NCI-H1105 (cell line): ENCODE measurements around the gene TOGARAM1.
"Not testable (repeated sequence)": the region's sequence is repeated elsewhere in the genome, so short reads cannot be mapped to it uniquely, and the experiment has no call there.

Experiments
- DNase-seq: peaks from one replicate; lab custom pipeline; 2025; lab: John Stamatoyannopoulos, UW

The TOGARAM1 gene

DNA sequence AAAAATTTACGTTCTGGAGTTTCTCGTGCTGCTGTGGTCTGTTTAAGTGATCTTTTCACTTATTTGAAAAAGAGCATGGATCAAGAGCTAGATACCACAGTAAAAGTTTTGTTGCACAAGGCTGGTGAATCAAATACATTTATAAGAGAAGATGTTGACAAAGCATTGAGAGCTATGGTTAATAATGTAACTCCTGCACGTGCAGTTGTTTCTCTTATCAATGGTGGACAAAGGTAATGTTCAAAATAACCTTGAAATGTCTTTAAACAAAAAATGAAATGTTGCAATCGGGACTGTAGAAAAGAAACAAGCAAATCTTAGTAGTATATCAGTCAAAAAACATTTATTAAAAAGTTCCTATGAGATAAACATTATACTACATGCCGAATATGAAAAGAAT lies 82.6 kb downstream of the TOGARAM1 start:
- no peak for DNase-seq

DNA sequence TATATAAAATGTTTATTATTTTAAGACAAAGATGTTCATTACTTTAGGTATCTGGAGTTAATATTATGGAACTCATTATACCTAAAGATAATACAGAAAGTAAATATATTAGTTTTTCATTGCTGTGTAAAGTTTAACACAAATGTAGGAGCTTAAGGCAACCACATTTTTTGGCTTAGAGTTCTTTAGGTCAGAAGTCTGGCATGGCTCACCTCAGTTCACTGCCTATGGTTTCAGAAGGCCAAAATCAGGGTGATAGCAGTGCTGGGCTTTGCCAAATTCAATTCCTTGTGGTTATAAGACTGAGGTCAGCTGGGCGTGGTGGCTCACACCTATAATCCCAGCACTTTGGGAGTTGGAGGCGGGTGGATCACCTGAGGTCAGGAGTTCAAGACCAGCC lies 86.4 kb downstream of the TOGARAM1 start:
- DNase-seq = no peak

DNA sequence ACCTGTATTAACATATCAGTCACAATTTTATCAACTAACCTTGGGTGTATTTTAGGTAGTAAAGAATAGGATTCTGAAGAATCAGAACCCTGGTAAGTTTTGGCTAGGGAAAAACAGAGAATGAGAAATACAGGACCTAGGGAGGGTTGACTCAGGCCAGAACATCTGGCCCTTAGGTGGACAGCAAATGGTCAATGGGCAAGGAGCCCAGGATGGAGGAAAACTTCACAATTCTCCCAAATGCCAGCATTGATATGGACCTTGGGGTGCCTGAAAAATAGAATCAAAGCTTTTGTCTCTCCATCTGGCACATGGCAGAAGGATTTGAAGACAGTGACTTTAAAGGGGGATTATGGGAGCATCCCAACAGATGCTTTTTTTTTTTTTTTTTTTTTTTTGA lies 89.2 kb downstream of the TOGARAM1 start:
- no peak for DNase-seq

DNA sequence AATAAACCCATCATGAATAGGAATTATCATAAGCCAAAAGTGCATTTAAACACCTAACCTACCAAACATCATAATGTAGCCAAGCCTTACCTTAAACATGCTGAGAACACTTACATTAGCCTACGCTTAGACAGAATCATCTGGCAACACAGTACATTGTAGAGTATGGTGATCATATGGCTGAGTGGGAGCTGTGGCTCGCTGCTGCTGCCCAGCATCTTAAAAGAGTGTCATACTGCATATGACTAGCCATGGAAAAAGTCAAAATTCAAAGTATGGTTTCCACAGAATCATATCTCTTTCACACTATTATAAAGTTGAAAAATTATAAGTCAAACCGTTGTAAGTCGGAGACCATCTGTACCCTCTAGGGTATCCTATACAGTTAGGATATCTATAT lies 89.9 kb downstream of the TOGARAM1 start:
- no peak for DNase-seq

DNA sequence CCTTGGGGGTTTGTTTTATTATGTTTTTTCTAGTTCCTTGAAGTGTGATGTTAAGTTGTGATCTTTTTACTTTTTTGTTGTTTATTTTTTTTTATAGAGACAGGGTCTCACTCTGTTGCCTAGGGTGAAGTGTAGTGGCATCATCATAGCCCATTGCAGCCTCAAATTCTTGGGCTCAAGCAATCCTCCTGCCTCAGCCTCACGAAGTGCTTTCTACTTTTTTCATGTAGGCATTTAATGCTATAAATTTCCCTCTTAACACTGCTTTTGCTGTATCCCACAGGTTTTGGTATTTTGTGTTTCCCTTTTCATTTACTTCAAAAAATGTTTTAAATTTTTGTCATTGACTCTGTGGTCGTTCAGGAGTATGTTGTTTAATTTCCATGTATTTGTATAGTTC lies 95.4 kb downstream of the TOGARAM1 start:
- no peak for DNase-seq

DNA sequence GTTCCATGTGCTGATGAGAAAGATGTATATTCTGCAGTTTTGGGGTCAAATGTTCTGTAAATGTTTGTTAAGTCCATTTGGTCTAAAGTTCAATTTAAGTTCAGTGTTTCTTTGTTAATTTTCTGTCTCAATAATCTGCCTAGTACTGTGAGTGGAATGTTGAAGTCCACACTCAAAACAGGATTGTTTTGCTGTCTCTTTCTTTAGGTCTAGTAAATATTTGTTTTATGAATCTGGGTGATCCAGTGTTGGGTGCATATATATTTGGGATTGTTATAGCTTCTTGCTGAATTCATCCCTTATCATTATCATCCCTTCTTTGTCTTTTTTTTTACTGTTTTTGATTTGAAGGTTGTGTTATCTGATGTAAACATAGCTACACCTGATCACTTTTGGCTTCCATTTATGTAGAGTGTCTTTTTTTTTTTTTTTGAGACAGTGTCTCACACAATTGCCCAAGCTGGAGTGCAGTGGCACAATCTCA lies 95.9 kb downstream of the TOGARAM1 start:
- DNase-seq = no peak

DNA sequence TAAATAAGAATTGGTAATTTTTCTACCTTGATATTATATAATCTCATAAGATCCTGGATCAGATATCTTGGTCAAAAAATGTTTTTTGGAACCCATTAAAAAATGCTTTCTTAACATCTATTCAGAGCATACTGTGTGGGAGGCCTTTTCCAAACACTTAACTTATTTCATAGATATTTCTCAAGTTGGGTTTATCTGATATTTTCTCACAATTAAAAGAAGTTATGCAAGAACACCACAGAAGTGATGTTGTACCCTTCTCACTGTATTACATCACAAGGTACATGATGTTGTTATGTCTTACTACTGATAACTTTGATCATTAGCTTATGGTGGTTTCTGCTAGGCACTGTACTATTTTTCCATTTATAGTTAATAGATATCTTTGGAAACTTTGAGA lies 98.6 kb downstream of the TOGARAM1 start:
- DNase-seq = no peak

DNA sequence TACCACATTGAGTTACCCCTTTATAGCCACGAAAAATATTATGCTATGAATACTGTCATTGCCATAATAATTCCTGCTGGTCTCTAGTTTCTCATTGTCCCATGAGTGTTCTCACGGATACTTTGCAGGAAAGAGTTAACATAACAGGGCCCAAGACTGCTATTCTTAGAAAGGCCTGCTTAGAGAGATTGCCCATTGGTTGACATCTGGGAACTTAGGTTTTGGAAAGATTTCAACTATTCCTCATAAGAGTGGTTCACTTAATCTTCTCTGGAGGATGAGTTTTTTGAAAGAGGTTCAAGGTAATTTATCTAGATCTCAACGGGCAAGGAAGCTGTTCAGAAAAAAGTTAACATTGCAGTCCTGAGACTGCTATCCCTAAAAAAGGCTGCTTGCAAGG lies 103.5 kb downstream of the TOGARAM1 start:
- no peak for DNase-seq

DNA sequence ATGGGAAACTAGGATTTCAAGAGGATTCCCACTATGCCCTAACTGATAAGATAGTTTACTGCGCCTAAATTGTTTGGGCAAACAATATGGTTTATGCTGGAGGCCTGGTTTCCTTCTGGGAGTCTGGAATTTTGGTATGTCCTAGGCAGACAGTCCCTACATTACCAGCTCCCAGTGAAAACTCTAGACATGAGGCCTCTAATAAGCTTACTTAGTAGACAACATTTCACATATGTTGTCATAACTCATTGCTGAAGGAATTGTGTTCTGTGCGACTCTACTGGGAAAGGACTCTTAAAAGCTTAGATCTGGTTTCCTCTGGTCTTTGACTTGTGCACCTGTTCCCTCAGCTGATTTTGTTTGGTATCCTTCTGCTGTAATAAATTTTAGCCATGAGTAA lies 104.0 kb downstream of the TOGARAM1 start:
- DNase-seq = no peak

DNA sequence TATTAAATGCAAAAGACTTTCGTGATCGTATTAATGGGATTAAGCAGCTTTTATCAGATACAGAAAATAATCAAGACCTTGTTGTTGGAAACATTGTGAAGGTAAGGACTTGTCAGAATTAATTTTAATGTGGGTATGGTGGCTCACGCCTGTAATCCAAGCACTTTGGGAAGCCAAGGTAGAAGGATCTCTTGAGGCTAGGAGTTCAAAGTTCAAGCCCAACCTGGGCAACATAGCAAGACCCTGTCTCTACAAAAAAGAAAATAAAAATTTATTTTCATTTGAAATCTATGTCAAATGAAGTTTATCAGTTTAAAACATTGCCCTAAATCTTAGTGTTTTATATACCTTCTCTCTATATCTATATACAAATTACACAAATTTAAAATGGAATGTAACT lies 104.7 kb downstream of the TOGARAM1 start:
- no peak for DNase-seq

DNA sequence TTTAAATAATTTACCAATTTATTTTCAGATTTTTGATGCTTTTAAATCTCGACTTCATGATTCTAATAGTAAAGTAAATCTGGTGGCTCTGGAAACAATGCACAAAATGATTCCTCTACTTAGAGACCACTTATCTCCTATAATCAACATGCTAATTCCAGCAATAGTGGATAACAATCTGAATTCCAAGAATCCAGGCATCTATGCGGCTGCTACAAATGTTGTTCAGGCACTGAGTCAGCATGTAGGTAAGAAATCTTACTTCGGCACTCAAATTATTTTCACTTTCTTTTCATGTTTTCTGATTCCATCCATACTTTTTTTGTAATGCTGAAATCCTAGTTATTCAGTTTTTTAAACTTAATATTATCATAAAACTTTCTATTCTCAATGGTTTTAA lies 106.4 kb downstream of the TOGARAM1 start:
- no peak for DNase-seq

DNA sequence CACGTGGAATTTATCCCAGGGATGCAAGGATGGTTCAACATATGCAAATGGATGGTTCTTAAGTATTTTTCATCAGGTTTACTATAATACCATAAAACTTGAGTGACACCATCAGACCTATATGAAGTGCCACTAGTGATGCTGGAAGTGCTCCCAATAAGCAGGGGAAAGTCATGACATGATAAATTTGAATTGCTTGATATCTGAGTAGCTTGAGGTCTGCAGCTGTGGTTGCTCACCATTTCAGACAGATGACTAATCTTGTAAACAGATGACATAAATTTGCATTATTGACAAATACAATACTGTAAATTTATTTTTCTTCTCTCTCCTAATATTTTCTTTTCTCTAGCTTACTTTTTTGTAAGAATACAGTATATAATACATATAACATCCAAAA lies 108.2 kb downstream of the TOGARAM1 start:
- no peak for DNase-seq

DNA sequence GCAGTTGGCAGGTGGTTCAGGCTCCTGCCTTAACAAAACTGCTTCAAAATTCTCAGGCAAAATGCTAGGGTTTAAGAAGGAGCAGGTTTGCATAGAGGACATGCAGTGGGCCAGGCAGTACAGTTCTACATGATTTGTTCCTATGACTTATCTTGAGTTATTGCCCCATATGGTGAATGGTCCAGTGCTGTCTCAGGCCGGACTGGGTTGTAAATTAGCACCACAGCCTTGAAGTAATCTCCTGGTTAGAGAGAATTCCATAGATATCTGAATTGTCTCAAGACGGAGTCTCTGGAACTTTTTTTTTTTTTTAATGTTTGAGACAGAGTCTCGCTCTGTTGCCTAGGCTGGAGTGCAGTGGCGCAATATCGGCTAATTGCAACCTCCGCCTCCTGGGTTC lies 110.1 kb downstream of the TOGARAM1 start:
- no peak for DNase-seq

DNA sequence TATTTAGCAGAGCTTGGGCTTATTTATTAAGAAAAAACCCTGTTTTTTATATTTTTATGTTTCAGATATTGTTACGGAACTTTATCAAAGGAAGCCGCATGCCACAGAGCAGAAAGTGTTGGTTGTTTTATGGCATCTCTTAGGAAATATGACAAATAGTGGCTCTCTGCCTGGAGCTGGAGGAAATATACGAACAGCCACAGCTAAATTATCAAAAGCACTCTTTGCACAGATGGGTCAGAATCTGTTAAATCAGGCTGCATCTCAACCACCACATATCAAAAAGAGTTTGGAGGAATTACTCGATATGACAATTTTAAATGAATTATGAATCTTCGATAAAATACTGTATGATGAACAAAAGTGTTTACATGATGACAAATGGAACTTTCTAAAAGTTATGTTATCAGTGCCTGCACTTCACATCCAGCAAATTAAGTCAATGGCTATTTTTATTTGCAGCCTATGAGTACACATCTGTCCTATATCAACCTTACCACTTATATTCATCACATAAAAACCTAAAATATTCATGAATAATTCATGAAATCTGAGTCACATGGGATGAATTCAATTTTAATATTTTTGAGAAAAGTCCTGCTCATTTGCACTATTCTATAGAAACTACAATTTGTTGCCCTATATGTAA lies 111.4 kb downstream of the TOGARAM1 start:
- no peak for DNase-seq

DNA sequence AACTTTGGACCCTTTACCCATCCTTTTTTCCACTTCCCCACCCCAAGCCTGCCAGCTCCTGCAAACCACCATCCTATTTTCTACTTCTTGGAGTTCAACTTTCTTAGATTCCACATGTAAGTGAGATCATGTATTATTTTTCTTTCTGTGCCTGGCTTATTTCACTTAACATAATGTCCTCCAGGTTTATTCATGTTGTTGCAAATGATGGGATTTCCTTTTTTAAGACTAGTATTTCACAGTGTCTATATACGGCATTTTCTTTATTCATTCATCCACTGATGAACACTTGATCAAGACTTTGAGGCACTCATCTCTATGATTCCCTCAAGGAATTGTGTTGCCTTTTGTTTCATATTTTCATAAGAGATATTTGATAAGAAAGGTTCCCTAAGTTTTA lies 116.3 kb downstream of the TOGARAM1 start:
- no peak for DNase-seq

DNA sequence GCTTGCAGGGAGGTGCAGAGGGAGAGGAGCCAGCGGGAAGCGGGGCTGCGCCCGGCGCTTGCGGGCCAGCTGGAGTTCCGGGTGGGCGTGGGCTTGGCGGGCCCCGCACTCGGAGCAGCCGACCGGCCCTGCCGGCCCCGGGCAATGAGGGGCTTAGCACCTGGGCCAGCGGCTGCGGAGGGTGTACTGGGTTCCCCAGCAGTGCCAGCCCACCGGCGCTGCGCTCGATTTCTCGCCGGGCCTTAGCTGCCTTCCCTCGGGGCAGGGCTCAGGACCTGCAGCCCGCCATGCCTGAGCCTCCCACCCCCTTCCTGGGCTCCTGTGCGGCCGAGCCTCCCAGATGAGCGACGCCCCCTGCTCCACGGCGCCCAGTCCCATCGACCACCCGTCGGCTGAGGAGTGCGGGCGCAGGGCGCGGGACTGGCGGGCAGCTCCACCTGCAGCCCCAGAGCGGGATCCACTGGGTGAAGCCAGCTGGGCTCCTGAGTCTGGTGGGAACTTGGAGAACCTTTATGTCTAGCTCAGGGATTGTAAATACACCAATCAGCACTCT lies 118.5 kb downstream of the TOGARAM1 start:
- DNase-seq = not testable (repeated sequence)

DNA sequence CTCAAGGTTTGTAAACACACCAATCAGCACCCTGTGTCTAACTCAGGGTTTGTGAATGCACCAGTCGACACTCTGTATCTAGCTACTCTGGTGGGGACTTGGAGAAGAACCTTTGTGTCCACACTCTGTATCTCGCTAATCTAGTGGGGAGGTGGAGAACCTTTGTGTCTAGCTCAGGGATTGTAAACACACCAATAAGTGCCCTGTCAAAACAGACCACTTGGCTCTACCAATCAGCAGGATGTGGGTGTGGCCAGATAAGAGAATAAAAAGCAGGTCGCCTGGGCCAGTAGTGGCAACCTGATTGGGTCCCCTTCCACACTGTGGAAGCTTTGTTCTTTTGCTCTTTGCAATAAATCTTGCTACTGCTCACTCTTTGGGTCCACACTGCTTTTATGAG lies 119.1 kb downstream of the TOGARAM1 start:
- not testable (repeated sequence) for DNase-seq

DNA sequence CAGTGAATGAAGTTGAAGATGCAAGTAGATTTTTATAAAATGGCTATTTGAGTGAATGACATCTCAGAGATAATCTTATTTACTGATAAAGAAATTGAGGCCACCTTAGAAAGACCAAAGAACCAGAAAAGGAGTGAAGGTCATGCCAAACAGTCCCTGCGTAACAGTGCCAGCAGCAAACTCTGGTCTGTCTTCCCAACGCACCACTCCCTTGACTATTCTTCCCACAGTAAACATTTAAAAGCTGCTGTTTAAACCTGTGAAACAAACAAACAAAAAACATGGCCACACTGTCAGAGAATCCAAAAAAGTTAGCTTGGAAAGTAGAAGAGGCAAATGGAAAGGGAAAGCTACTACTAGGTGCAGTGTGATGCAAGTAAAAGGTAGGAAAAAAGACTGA lies 120.4 kb downstream of the TOGARAM1 start:
- no peak for DNase-seq

DNA sequence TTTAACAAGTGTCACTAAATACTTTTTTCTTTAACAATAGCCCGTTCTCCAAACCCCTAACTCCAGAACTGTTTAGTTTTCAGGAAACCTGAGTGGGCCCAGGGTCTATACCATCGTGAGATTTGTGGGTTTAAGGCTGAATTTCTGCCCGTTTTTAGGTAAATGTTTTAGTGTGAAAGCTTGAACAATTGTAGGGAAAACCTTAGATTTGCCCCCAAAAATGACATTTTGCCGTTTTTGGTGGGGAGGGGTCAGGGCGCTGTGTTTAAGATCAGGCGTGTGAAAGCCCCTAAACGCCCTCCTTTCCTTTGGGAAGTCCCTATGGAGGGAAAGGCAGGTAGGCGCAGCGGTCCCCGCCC lies 121.6 kb downstream of the TOGARAM1 start:
- no peak for DNase-seq

DNA sequence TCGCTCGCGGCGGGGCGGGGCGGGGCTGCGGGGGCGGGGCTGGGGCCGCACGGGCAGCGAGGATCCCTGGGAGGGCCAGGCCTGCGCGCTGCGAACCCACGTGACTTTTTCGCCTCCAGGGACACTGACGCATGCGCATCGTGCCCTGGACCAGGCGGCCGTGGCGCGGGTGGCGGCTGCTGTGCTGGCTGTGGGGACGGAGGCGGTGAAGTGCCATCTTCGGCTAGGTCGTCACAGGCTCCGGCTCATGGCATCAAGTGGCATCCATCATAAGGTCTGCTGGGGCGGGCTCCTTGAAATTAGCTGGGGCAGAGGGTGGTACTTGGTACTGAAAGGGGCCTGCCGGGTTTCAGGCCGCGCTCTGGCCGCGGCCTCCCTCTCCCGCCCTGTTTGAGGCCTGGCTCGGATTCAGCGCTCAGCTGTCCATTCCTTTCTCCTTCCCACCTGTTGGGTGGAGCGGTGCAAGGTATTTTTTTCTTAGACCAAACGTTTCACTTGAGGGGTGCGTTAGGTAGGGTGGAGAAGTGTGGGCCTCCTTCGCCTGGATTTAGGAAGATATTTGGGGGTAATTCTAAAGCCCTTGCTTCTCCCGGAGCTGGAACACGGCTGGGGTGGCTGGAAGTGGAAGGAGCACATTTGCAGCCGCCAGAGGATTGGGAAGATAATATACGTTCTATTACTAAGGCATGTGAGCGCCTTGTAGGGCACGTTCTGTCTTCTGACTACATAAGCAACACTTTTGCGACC lies 122.2 kb downstream of the TOGARAM1 start, which contains the start of gene PRPF39:
Gene PRPF39, plus strand, starts transcription at position 141 of the 747 bp plus-strand sequence. CDS start 11,124 bp downstream, outside the sequence.
- peak; percentile 97 for DNase-seq

DNA sequence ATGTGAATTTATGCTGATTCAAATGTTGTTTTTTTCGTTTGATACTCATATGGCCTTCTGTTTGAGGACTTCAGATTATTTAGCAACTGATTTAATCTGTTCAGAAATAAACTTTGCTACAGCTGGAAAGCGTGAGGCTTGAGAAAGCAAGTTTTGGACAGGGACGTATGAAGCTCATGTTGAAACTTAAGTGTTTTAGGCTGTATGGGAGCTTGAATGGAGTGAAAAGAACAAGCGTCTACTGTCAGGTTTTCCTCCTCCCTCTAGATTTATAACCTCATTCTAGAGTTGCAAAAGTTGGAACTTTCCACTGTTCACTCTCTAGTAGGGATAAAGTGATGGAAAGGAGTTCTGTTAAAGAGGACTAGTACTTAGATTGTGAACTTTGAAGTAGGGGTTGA lies 123.0 kb downstream of the TOGARAM1 start:
- DNase-seq = no peak

DNA sequence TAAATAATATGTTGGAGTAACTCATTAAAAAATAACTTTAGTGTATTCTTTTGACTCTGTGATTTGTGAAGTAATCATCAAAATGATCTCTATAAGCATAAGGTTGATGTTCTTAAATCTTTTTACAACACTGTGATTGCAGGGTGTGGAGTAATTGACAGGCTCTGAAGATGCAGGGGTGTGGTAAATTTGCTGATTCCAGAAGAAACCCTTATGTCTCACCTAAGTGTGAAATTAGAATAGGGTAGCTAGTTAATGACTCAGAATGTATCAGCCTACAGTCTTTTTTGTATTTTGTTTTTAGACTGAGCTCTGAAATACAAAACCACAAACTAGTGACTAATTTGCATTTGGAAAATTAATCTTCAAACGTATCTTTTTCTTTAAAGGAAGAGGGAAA lies 127.8 kb downstream of the TOGARAM1 start:
- no peak for DNase-seq

DNA sequence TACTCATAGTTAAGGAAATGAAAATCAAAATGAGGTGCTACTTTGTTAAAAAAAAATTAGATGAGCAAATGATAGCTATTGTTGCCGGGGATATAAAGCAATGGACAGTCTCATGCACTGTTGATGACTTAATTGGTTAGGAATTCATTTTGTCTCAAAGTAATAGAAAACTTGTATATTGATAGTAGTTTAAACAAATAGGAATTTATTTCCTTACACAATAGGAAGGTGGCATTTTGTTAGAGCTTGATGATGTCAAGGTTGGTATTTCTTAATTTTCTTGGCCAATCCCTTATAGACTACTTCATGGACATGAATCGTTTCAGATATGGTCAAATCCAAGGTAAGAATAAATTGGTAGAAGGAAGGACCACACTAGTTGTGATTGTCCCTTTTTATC lies 129.7 kb downstream of the TOGARAM1 start:
- no peak for DNase-seq
